Lower lobe of right lung (tissue), 2 donors: Measurements from ENCODE around the gene ROBO4. TPM values are rescaled to one million over a fixed set of nuclear protein-coding genes. Genes with fewer than 3 reads are reported as not detected.
A peak's percentile ranks its signal among the peaks of the same experiment; 100 is the strongest.

ENCODE experiments used
- ATAC-seq, 2 donors: fragments of 200-7000 bp; cut with Tn5 transposase; one replicate each; pipeline ENCODE4 v1.9.1; 2020 to 2022; ENCODE audit warnings: mild to moderate bottlenecking in 2 of 2, moderate library complexity in 2 of 2
- DNase-seq: peaks from one replicate; pipeline ENCODE4 v3.0.0-alpha.2; 2020
- H3K27ac ChIP-seq: fragments of 200-600 bp; one replicate; pipeline ENCODE4 v1.8.0; 2022
- H3K27me3 ChIP-seq: fragments of 200-600 bp; one replicate; pipeline ENCODE4 v1.8.0; 2022; ENCODE audit warnings: low read depth
- H3K36me3 ChIP-seq: fragments of 200-600 bp; one replicate; pipeline ENCODE4 v1.8.0; 2022; ENCODE audit warnings: mild to moderate bottlenecking
- H3K4me1 ChIP-seq: fragments of 200-600 bp; one replicate; pipeline ENCODE4 v1.8.0; 2022
- H3K4me3 ChIP-seq: fragments of 200-600 bp; one replicate; pipeline ENCODE4 v1.8.0; 2022; ENCODE audit warnings: mild to moderate bottlenecking
- H3K9me3 ChIP-seq: fragments of 200-600 bp; one replicate; pipeline ENCODE4 v1.8.0; 2022
- CTCF ChIP-seq: fragments of 200-600 bp; IDR thresholded peaks from one replicate; pipeline ENCODE4 v1.8.0; 2022; ENCODE audit warnings: antibody characterized with exemption, mild to moderate bottlenecking
- intact Hi-C: fragments of 100-400 bp; cut with DNase I; formaldehyde crosslinking; loops from one replicate; pipeline ENCODE4 v1.11.0; 2022
- total RNA-seq: library from RNA; stranded (reverse); fragmentation: NEBNext Ultra II Directional; extraction: Animal tissue kit (Norgen Biotek cat#: 25700); gene quantifications from one replicate; pipeline ENCODE4 v1.2.1, GENCODE V29; 2021
- donor health status: DM: no; HTN: yes; CAD: no; lungs with severe emphysema.

ROBO4 gene
- total RNA-seq, 1 donor from 2014 or later = 58.3 TPM

DNA sequence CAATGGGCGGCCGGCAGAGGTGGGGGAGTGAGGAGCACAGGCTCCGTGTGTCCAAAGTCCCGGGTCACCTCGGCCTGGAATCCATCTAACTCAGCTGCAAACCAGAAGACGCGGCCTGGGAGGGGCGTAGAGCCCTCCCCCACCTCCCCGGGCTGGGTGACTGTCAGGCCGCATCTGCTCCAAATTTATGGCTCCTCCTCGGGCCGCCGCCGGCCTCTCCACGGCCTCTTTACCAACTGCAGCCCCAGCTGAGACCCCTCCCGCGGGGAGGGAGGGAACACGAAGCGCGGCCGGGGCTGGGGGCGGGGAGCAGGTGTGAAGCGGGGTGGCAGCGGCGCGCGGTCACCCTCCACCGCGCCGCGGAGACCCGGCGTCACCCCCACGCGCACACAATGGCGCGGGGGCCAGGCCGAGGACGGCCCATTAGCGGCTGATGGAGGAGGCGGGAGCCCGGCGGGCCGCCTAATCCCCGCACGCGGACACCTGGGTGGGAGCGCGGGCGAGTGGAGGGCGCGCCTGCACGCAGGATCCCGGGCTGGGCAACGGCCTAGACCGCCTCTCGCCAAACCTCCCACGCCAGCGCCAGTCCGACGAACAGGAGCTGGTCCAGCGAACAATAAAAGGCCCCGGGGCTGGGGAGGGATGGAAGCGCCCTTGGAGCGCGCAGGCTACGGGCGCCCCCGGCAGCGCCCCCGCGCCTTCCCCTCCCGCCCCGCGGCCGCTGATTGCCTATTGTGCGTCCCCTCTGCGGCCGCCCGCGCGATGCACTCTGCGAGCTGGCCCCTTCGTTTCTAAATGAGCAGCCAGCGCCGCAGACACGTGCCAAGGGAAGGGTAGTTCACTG is 58.3 kb downstream of the ROBO4 start:
- Histone ChIP-seq H3K36me3 (no peaks in the 10 kb centered on the region), H3K4me3 (peak overlapping the region; percentile 46), H3K4me1 (peaks cover 33% of the 10 kb centered on the region), H3K9me3 (no peaks in the 10 kb centered on the region), H3K27me3 (peaks cover 67% of the 10 kb centered on the region), H3K27ac (no peak overlapping the region)
- ATAC-seq (no peak), DNase-seq (no peak)
- intact Hi-C loops = no loop called here
- no peak for TF ChIP-seq CTCF

- intact Hi-C loops = no loop called here
- no peaks in the 10 kb centered on the region for H3K9me3 ChIP-seq
Observed at GRCh38 chr11:124838805-124839127, 58.9 kb downstream of the ROBO4 start.

GRCh38 chr11:124837491-124837856 is 60.2 kb downstream of the ROBO4 start:
- intact Hi-C loops = no loop called here
- no peak for DNase-seq
- TF ChIP-seq CTCF = no peak
- no peak overlapping the region for H3K4me3 ChIP-seq
- H3K27ac ChIP-seq = no peak overlapping the region
- peak; percentile 74 to 78 for ATAC-seq
- peaks cover 23% of the 10 kb centered on the region for H3K4me1 ChIP-seq
- peaks cover 48% of the 10 kb centered on the region for H3K27me3 ChIP-seq
- no peaks in the 10 kb centered on the region for H3K9me3 ChIP-seq
- no peaks in the 10 kb centered on the region for H3K36me3 ChIP-seq

More at GRCh38 chr11:124838805-124839127, 58.9 kb downstream of the ROBO4 start:
- no peak for TF ChIP-seq CTCF
- no peak for DNase-seq
- Histone ChIP-seq H3K27ac (no peak overlapping the region), H3K27me3 (peaks cover 61% of the 10 kb centered on the region), H3K4me1 (peaks cover 33% of the 10 kb centered on the region), H3K36me3 (no peaks in the 10 kb centered on the region), H3K4me3 (no peak overlapping the region)
- ATAC-seq = no peak

GRCh38 chr11:124835918-124836317 is 61.7 kb downstream of the ROBO4 start:
- TF ChIP-seq CTCF = no peak

DNA sequence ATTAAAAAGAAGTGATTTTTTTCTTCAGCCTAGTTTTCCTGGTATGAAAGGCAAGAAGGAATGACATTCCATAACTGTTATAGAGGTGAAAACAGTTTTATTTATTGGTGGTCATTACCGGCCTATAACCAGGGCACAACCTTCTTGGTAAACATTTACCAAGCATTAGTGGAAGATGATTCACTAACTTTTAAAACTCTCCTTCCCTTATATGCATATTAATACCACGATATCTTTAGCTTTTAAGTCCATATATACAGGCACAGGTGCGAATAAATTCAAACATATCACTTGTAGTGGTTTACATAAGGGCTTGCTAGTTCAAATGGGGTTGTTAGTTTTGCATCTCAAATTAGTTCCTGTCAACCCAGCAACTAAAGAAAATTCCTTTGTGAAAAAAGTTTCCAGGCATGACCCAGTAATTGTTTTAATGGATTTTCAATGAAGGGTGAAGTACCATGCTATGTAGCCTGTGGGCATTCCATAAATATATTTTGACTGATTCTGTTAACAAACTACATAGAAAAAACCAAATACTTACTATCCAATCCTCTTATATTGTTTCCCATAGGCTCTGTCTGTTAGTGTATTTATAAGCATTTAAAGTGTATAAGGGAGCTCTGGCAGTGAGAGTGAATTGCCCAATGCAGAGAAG is 63.0 kb downstream of the ROBO4 start:
- no peak for TF ChIP-seq CTCF
- DNase-seq = no peak
- Histone ChIP-seq H3K27me3 (peaks cover 20% of the 10 kb centered on the region), H3K4me3 (no peak overlapping the region), H3K9me3 (no peaks in the 10 kb centered on the region), H3K27ac (no peak overlapping the region), H3K36me3 (no peaks in the 10 kb centered on the region), H3K4me1 (peaks cover 18% of the 10 kb centered on the region)
- intact Hi-C loops = no loop called here
- no peak for ATAC-seq

More at GRCh38 chr11:124835918-124836317, 61.7 kb downstream of the ROBO4 start:
- Histone ChIP-seq H3K4me3 (no peak overlapping the region), H3K4me1 (peaks cover 22% of the 10 kb centered on the region), H3K36me3 (no peaks in the 10 kb centered on the region), H3K9me3 (no peaks in the 10 kb centered on the region), H3K27ac (peak overlapping the region; percentile 54), H3K27me3 (peaks cover 32% of the 10 kb centered on the region)
- ATAC-seq = no peak
- intact Hi-C loops = no loop called here
- DNase-seq = no peak

Other genes with a start within 250 kb of the ROBO4 start
- gene SIAE, start 224.1 kb downstream of the ROBO4 start, total RNA-seq = 41.4 TPM
- 8.5 TPM for gene SPA17, start 224.0 kb downstream of the ROBO4 start, total RNA-seq
- 99.1 TPM for gene NRGN, start 157.9 kb downstream of the ROBO4 start, total RNA-seq
- gene VSIG2, start 145.6 kb downstream of the ROBO4 start, total RNA-seq = 30.5 TPM
- gene ESAM, start 135.6 kb downstream of the ROBO4 start, total RNA-seq = 131 TPM
- gene MSANTD2, start 97.5 kb downstream of the ROBO4 start, total RNA-seq = 15.4 TPM
- gene ROBO3, start 32.4 kb downstream of the ROBO4 start, total RNA-seq = 11.3 TPM
- gene HEPN1, start 21.4 kb upstream of the ROBO4 start, total RNA-seq = not detected
- not detected for gene HEPACAM, start 38.2 kb upstream of the ROBO4 start, total RNA-seq
- gene CCDC15, start 56.3 kb upstream of the ROBO4 start, total RNA-seq = 1.4 TPM
- gene SLC37A2, start 165.4 kb upstream of the ROBO4 start, total RNA-seq = 25.0 TPM
- 20.5 TPM for gene TMEM218, start 213.8 kb upstream of the ROBO4 start, total RNA-seq